Adipose tissue (tissue), 3 donors: Measurements from ENCODE around the gene TRMT44. TPM values are rescaled to one million over a fixed set of nuclear protein-coding genes. Genes with fewer than 3 reads are reported as not detected.

Source experiments
- H3K27ac ChIP-seq: one replicate; pipeline ENCODE4 v1.5.1; 2013; ENCODE audit warnings: low read depth, low read length
- WGBS, 3 donors: extraction: QIAGEN DNeasy Blood & Tissue Kit; methylation state at CpG; one replicate each; pipeline ENCODE4 v1.1.7; 2013; 5-methylcytosine and 5-hydroxymethylcytosine counted together
- polyA plus RNA-seq, 3 donors: library from polyadenylated mRNA; stranded (reverse); fragments of 200-250 nt; gene quantifications; one replicate each; pipeline ENCODE4 v1.2.3, GENCODE V29; 2013
- donor health status: healthy with polysubstance abuse.
- donor health status: Bipolar disorder and iron deficiency.
- donor health status: healthy.

Gene TRMT44
- polyA plus RNA-seq, 3 donors: 4.5 to 11.9 (median 5.3) TPM

DNA sequence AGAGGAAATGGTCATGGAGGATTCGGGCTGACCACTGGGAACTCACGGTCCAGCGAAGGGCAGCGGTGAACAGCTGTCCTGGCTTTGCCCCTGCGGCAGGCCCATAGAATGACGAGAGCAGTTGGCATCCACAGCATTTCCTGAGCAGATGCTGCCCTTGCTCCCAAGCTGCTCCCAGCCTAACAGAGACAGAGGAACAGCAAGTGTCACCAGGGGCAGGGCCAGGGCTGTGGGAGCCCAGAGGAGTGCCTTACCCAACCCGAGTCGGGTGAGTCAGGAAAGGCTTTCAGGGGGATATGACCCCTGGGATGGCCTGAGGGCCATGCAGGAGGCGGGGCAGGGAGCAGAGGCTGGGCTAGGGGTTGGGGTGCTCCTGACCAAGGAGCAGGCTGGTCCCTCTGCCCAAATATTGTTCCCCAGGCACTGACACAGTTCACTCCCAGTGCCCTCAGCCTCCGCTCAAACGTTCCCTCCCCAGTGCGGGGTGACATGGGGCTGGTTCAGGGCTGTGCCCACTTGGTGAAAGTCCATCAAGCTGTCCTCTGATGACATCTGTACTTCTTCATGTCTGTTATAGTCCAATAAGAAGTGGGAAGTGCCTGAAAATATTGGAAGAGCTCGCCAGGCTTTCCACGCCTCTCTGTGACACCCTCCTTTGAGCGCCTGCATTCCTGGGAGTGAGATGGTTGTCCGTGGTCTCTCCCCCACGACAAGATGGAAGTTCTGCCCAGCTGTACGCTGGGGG, 74.9 kb downstream of the TRMT44 start:
- 68 to 75% (median 72%) methylated on average over 18 of the region's 18 CpGs for WGBS, 3 donors

GRCh38 chr4:8516061-8516573, 75.5 kb downstream of the TRMT44 start:
- WGBS, 3 donors: 76 to 83% (median 81%) methylated on average over 14 of the region's 14 CpGs
- no peak overlapping the region for H3K27ac ChIP-seq

More for the DNA sequence above, 74.9 kb downstream of the TRMT44 start:
- no peak overlapping the region for H3K27ac ChIP-seq

GRCh38 chr4:8516996-8517550, 76.5 kb downstream of the TRMT44 start:
- 63 to 70% (median 64%) methylated on average over 5 of the region's 5 CpGs for WGBS, 3 donors
- no peak overlapping the region for H3K27ac ChIP-seq

- 60 to 78% (median 78%) methylated on average over 13 of the region's 13 CpGs for WGBS, 3 donors
- H3K27ac ChIP-seq: no peak overlapping the region
Measured at GRCh38 chr4:8517946-8518345, 77.4 kb downstream of the TRMT44 start.

- 86 to 89% (median 88%) methylated on average over 24 of the region's 24 CpGs for WGBS, 3 donors
- H3K27ac ChIP-seq: no peak overlapping the region
Measured at GRCh38 chr4:8522160-8523120, 81.9 kb downstream of the TRMT44 start.

GRCh38 chr4:8523175-8523574, 82.6 kb downstream of the TRMT44 start:
- 76 to 88% (median 87%) methylated on average over 13 of the region's 13 CpGs for WGBS, 3 donors
- H3K27ac ChIP-seq: no peak overlapping the region

DNA sequence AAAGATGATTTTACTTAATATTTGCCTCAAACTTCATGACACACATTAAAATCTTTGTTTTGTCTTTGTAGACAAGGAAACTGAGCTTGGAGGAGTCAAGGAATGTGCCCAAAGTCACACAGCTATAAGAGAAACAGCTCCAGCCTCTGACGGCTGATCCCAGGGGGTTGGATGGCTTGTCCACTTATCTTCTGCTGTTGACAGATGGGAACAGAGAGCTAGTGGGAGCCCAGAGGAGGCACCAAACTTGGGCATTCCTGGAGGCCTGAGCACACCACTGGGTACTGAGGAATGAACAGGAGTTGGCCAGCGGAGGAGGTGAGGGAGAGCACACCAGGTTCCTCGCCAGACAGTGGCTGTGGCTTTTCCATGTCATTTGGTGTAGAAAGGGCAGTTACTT, 83.2 kb downstream of the TRMT44 start:
- H3K27ac ChIP-seq: no peak overlapping the region
- WGBS, 3 donors: 76 to 82% (median 78%) methylated on average over 3 of the region's 3 CpGs

GRCh38 chr4:8524595-8525382, 84.2 kb downstream of the TRMT44 start:
- 77 to 84% (median 83%) methylated on average over 12 of the region's 12 CpGs for WGBS, 3 donors
- H3K27ac ChIP-seq: no peak overlapping the region

GRCh38 chr4:8525383-8526120, 85.0 kb downstream of the TRMT44 start:
- WGBS, 3 donors: 60 to 73% (median 67%) methylated on average over 15 to 16 of the region's 16 CpGs

More at GRCh38 chr4:8525383-8526120, 85.0 kb downstream of the TRMT44 start:
- H3K27ac ChIP-seq: no peak overlapping the region

Other genes with a start within 250 kb of the TRMT44 start
- gene SH3TC1, start 241.5 kb upstream of the TRMT44 start, polyA plus RNA-seq: 10 to 100 TPM; 11.1 to 16.3 (median 14.2) TPM
- gene HTRA3, start 171.0 kb upstream of the TRMT44 start, polyA plus RNA-seq: 10 to 100 TPM in 2 of 3 donors, 1 to 10 TPM in 1; 5.8 to 56.3 (median 41.8) TPM
- 10 to 100 TPM; 12.7 to 14.6 (median 13.7) TPM for gene ACOX3, start 54 bp upstream of the TRMT44 start, polyA plus RNA-seq
- gene GPR78, start 139.6 kb downstream of the TRMT44 start, polyA plus RNA-seq: under 1 TPM in 1 of 3 donors, not detected in 2; 0.01 TPM
- gene CPZ, start 152.0 kb downstream of the TRMT44 start, polyA plus RNA-seq: 1 to 10 TPM in 2 of 3 donors, under 1 TPM in 1; 0.28 to 6.9 (median 3.2) TPM